Measurements from ENCODE around the gene GP5. TPM values are rescaled to one million over a fixed set of nuclear protein-coding genes. Genes with fewer than 3 reads are reported as not detected.

Gene GP5
- total RNA-seq, 2 donors from 2014 or later = 0.09 to 0.13 TPM

DNA sequence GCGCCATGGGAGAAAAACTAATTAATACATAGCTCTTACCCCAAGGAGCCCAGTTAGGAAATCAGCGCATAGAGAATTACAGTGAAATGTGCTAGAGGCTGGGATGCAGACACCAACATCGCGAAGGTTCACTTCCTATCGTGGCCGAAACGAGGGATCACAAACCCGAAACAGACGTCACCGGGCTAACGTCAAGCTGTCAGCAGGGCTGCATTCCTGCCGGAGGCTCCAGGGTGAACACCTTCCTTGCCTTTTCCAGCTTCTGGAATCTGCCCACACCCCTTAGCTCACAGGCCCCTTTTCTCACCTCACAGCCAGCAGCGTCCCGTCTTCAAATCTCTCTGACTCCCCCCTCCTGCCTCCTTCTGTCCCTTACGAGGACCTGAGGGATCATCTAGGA lies 13.0 kb downstream of the GP5 start:
- peaks cover 39% of the 10 kb centered on the region for H3K27me3 ChIP-seq (ENCODE audit: control insufficient read depth, insufficient read depth, low read length, poor library complexity, severe bottlenecking)
- no peaks in the 10 kb centered on the region for H3K36me3 ChIP-seq (ENCODE audit: control insufficient read depth, insufficient read depth, low read length)
- no peak overlapping the region for H3K4me3 ChIP-seq (ENCODE audit: low read length)
- H3K9me3 ChIP-seq (ENCODE audit: control insufficient read depth, low read length) = peaks cover 9% of the 10 kb centered on the region
- H3K36me3 Mint-ChIP-seq (ENCODE audit: low read depth) = no peaks in the 10 kb centered on the region
- 86 to 90% methylated on average over 15 of the region's 15 CpGs for WGBS, 2 experiments (ENCODE audit: insufficient coverage in 1 of 2, insufficient read length in 1 of 2)
- no peak for DNase-seq
- H3K9ac ChIP-seq (ENCODE audit: extremely low read depth, low read length, poor library complexity, severe bottlenecking) = no peak overlapping the region
- peaks cover 9% of the 10 kb centered on the region for H3K9me3 Mint-ChIP-seq
- peaks cover 19% of the 10 kb centered on the region for H3K4me1 ChIP-seq (ENCODE audit: control insufficient read depth, insufficient read depth, low read length)
- peaks cover 30% of the 10 kb centered on the region for H3K4me1 Mint-ChIP-seq
- H3K27ac Mint-ChIP-seq = no peak overlapping the region
- peaks cover 42% of the 10 kb centered on the region for H3K27me3 Mint-ChIP-seq (ENCODE audit: insufficient read depth)
- no peak overlapping the region for H3K4me3 Mint-ChIP-seq
- no peak overlapping the region for H3K27ac ChIP-seq (ENCODE audit: low read depth, low read length)
- TF ChIP-seq CTCF (conservative IDR thresholded peaks at IDR 0.05) = no peak

- Histone ChIP-seq H3K4me3 (ENCODE audit: low read length) (no peak overlapping the region), H3K4me1 (ENCODE audit: control insufficient read depth, insufficient read depth, low read length) (peaks cover 19% of the 10 kb centered on the region), H3K27ac (ENCODE audit: low read depth, low read length) (no peak overlapping the region), H3K9me3 (ENCODE audit: control insufficient read depth, low read length) (no peaks in the 10 kb centered on the region), H3K36me3 (ENCODE audit: control insufficient read depth, insufficient read depth, low read length) (no peaks in the 10 kb centered on the region), H3K27me3 (ENCODE audit: control insufficient read depth, insufficient read depth, low read length, poor library complexity, severe bottlenecking) (peaks cover 44% of the 10 kb centered on the region), H3K9ac (ENCODE audit: extremely low read depth, low read length, poor library complexity, severe bottlenecking) (no peak overlapping the region)
- H3K4me1 Mint-ChIP-seq = peaks cover 30% of the 10 kb centered on the region
- no peaks in the 10 kb centered on the region for H3K9me3 Mint-ChIP-seq
- no peak for DNase-seq
- no peak overlapping the region for H3K27ac Mint-ChIP-seq
- H3K36me3 Mint-ChIP-seq (ENCODE audit: low read depth) = no peaks in the 10 kb centered on the region
- WGBS, 2 experiments (ENCODE audit: insufficient coverage in 1 of 2, insufficient read length in 1 of 2) = 94% methylated on average over 4 to 12 of the region's 12 CpGs
- no peak overlapping the region for H3K4me3 Mint-ChIP-seq
- H3K27me3 Mint-ChIP-seq (ENCODE audit: insufficient read depth) = peaks cover 48% of the 10 kb centered on the region
- TF ChIP-seq CTCF (conservative IDR thresholded peaks at IDR 0.05) = no peak
These were observed 14.5 kb downstream of the GP5 start for GRCh38 chr3:194384569-194385001.

DNA sequence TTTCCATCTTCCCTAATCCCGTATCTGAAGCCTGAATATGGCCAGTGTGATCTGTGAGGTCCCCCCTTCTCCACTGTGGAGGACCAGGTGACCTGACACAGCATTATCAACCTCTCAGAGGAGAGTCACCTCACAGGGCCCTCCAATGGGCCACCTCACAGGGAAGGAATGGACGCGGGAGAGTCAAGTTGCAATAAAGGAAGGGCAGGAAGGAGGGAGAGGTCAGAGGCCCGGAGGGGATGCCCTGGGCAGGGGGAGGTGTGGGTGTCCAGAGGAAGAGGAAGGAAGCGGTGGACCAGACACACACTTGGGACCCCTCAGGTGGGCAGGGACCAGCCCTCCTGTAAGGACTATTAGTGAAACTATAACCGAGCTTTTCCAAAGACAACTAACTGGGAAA lies 14.9 kb downstream of the GP5 start:
- Mint-ChIP-seq H3K4me3 (no peak overlapping the region), H3K27ac (no peak overlapping the region), H3K9me3 (no peaks in the 10 kb centered on the region), H3K4me1 (peaks cover 30% of the 10 kb centered on the region), H3K27me3 (ENCODE audit: insufficient read depth) (peaks cover 49% of the 10 kb centered on the region), H3K36me3 (ENCODE audit: low read depth) (no peaks in the 10 kb centered on the region)
- no peak overlapping the region for H3K4me3 ChIP-seq (ENCODE audit: low read length)
- H3K4me1 ChIP-seq (ENCODE audit: control insufficient read depth, insufficient read depth, low read length) = peaks cover 19% of the 10 kb centered on the region
- 90 to 95% methylated on average over 6 of the region's 6 CpGs for WGBS, 2 experiments (ENCODE audit: insufficient coverage in 1 of 2, insufficient read length in 1 of 2)
- H3K27ac ChIP-seq (ENCODE audit: low read depth, low read length) = no peak overlapping the region
- no peak for TF ChIP-seq CTCF (conservative IDR thresholded peaks at IDR 0.05)
- peaks cover 45% of the 10 kb centered on the region for H3K27me3 ChIP-seq (ENCODE audit: control insufficient read depth, insufficient read depth, low read length, poor library complexity, severe bottlenecking)
- H3K9ac ChIP-seq (ENCODE audit: extremely low read depth, low read length, poor library complexity, severe bottlenecking) = no peak overlapping the region
- H3K9me3 ChIP-seq (ENCODE audit: control insufficient read depth, low read length) = no peaks in the 10 kb centered on the region
- no peak for DNase-seq
- no peaks in the 10 kb centered on the region for H3K36me3 ChIP-seq (ENCODE audit: control insufficient read depth, insufficient read depth, low read length)
